GM19324 (cell line): ENCODE results near the gene OR51E1.

ENCODE experiments used
- ATAC-seq: cut with Tn5 transposase; IDR thresholded peaks from one replicate; pipeline ENCODE4 v1.9.1; 2021; ENCODE audit warnings: mild to moderate bottlenecking, moderate library complexity; ENCODE audit not compliant: unreplicated experiment, low FRiP score

The OR51E1 gene

GRCh38 chr11:4704790-4705334, 61.1 kb downstream of the OR51E1 start:
- no peak for ATAC-seq
